Smooth muscle cell (in vitro differentiated cells): ENCODE results near the gene KRT82. TPM values are rescaled to one million over a fixed set of nuclear protein-coding genes. Genes with fewer than 3 reads are reported as not detected.

ENCODE experiments used
- DNase-seq: peaks from one replicate; lab custom pipeline; 2025; ENCODE audit not compliant: unreplicated experiment; lab: John Stamatoyannopoulos, UW
- H2AFZ ChIP-seq: fragments of 200-600 bp; sonication (generic); 2 replicates; pipeline ENCODE4 v1.6.0; 2016; ENCODE audit warnings: antibody characterized with exemption, low read depth, mild to moderate bottlenecking
- H3F3A ChIP-seq: fragments of 200-600 bp; sonication (generic); 2 replicates; pipeline ENCODE4 v1.6.0; 2017; ENCODE audit warnings: antibody characterized with exemption, low read depth
- H3K27ac ChIP-seq: fragments of 200-600 bp; sonication (generic); 2 replicates; pipeline ENCODE4 v1.5.1; 2016; ENCODE audit warnings: low read depth, mild to moderate bottlenecking
- H3K27me3 ChIP-seq: fragments of 200-600 bp; sonication (generic); 2 replicates; pipeline ENCODE4 v1.6.1; 2016; ENCODE audit warnings: low read depth, mild to moderate bottlenecking
- H3K36me3 ChIP-seq: fragments of 200-600 bp; sonication (generic); 2 replicates; pipeline ENCODE4 v1.5.1; 2016; ENCODE audit warnings: low read depth
- H3K4me1 ChIP-seq: fragments of 200-600 bp; sonication (generic); 2 replicates; pipeline ENCODE4 v1.5.1; 2016; ENCODE audit warnings: low read depth
- H3K4me2 ChIP-seq: fragments of 200-600 bp; sonication (generic); 2 replicates; pipeline ENCODE4 v1.6.0; 2016; ENCODE audit warnings: mild to moderate bottlenecking
- H3K4me3 ChIP-seq: fragments of 200-600 bp; sonication (generic); 2 replicates; pipeline ENCODE4 v1.5.1; 2016; ENCODE audit warnings: mild to moderate bottlenecking
- H3K79me2 ChIP-seq: fragments of 200-600 bp; sonication (generic); 2 replicates; pipeline ENCODE4 v1.6.0; 2016; ENCODE audit warnings: low read depth, mild to moderate bottlenecking
- H3K9ac ChIP-seq: fragments of 200-600 bp; sonication (generic); 2 replicates; pipeline ENCODE4 v1.6.0; 2016; ENCODE audit warnings: low read depth
- H3K9me3 ChIP-seq: fragments of 200-600 bp; sonication (generic); replicated peaks from 2 replicates; pipeline ENCODE4 v1.5.1; 2016; ENCODE audit warnings: low read depth
- H4K20me1 ChIP-seq: fragments of 200-600 bp; sonication (generic); 2 replicates; pipeline ENCODE4 v1.6.0; 2016; ENCODE audit warnings: low read depth
- CTCF ChIP-seq: fragments of 200-600 bp; sonication (generic); IDR thresholded peaks from 2 replicates; pipeline ENCODE4 v1.5.1; 2017; ENCODE audit warnings: borderline replicate concordance, mild to moderate bottlenecking, antibody characterized with exemption; ENCODE audit not compliant: insufficient read depth, poor library complexity, severe bottlenecking
- WGBS: methylation state at CpG from one replicate; pipeline ENCODE4 v1.1.7; 2016; ENCODE audit warnings: low lambda C conversion rate; 5-methylcytosine and 5-hydroxymethylcytosine counted together
- polyA plus RNA-seq: library from polyadenylated mRNA; unstranded; fragments of >200 nt; fragmentation: Nextera tagmentation; extraction: Ambion mirVana; gene quantifications from 2 replicates; pipeline ENCODE4 v1.2.1, GENCODE V29; 2016
- total RNA-seq: library from RNA; depleted of rRNA; stranded (reverse); fragments of >200 nt; gene quantifications from 2 replicates; pipeline ENCODE4 v1.2.3, GENCODE V29; 2014

The KRT82 gene
- total and polyA plus RNA-seq, 2 experiments from 2014 or later: 0.23 TPM; not detected in 1

GRCh38 chr12:52423661-52424500 lies 17.7 kb upstream of the KRT82 start:
- no peak for TF ChIP-seq CTCF
- Histone ChIP-seq H4K20me1 (no peaks in the 10 kb centered on the region), H3F3A (peaks cover 4% of the 10 kb centered on the region), H3K9ac (no peak overlapping the region), H2AFZ (peak overlapping the region; percentile 61), H3K27me3 (no peaks in the 10 kb centered on the region), H3K9me3 (no peaks in the 10 kb centered on the region), H3K27ac (peak overlapping the region; percentile 38), H3K79me2 (no peaks in the 10 kb centered on the region), H3K4me2 (no peak overlapping the region), H3K36me3 (no peaks in the 10 kb centered on the region), H3K4me3 (no peak overlapping the region), H3K4me1 (peaks cover 10% of the 10 kb centered on the region)
- no peak for DNase-seq
- 47% methylated on average over 11 of the region's 11 CpGs for WGBS

- H3F3A ChIP-seq: peaks cover 4% of the 10 kb centered on the region
- no peaks in the 10 kb centered on the region for H3K9me3 ChIP-seq
- H3K27ac ChIP-seq: peak overlapping the region; percentile 38
- no peak for TF ChIP-seq CTCF
- no peaks in the 10 kb centered on the region for H3K36me3 ChIP-seq
- 71% methylated on average over 6 of the region's 6 CpGs for WGBS
- DNase-seq: no peak
- no peak overlapping the region for H3K9ac ChIP-seq
- no peaks in the 10 kb centered on the region for H3K27me3 ChIP-seq
- H3K79me2 ChIP-seq: no peaks in the 10 kb centered on the region
- no peaks in the 10 kb centered on the region for H4K20me1 ChIP-seq
- H3K4me1 ChIP-seq: peaks cover 10% of the 10 kb centered on the region
- H3K4me3 ChIP-seq: no peak overlapping the region
- H3K4me2 ChIP-seq: no peak overlapping the region
- peak overlapping the region; percentile 61 for H2AFZ ChIP-seq
Measured at GRCh38 chr12:52423035-52423434, 16.9 kb upstream of the KRT82 start.

- 7% methylated on average over 1 of the region's 1 CpG for WGBS
- Histone ChIP-seq H3K27me3 (no peaks in the 10 kb centered on the region), H4K20me1 (no peaks in the 10 kb centered on the region), H3K27ac (peak overlapping the region; percentile 22), H3K9me3 (no peaks in the 10 kb centered on the region), H3K36me3 (no peaks in the 10 kb centered on the region), H3K79me2 (no peaks in the 10 kb centered on the region), H2AFZ (no peak overlapping the region), H3K4me1 (peaks cover 10% of the 10 kb centered on the region), H3F3A (peaks cover 4% of the 10 kb centered on the region), H3K9ac (no peak overlapping the region), H3K4me3 (no peak overlapping the region), H3K4me2 (peak overlapping the region; percentile 17)
- DNase-seq: no peak
- TF ChIP-seq CTCF: no peak
Measured at GRCh38 chr12:52419656-52420055, 13.5 kb upstream of the KRT82 start.
